PC-3 (cell line): ENCODE data around the gene SLC3A2. TPM values are rescaled to one million over a fixed set of nuclear protein-coding genes. Genes with fewer than 3 reads are reported as not detected.
"Not testable (repeated sequence)": the region's sequence is repeated elsewhere in the genome, so short reads cannot be mapped to it uniquely, and the experiment has no call there.

Experiments
- ATAC-seq: fragments of 200-7000 bp; cut with Tn5 transposase; 2 replicates; pipeline ENCODE4 v1.9.1; 2020; ENCODE audit warnings: mild to moderate bottlenecking, moderate library complexity
- BruUV-seq: library from RNA; stranded (reverse); fragments of 400-500 nt; replicated peaks from 2 replicates; lab custom pipeline; 2021; lab: Mats Ljungman, UMichigan
- CTCF ChIA-PET: fragments of 300-600 bp; sonication (Branson Sonifier 250); formaldehyde crosslinking; loops from one replicate; lab custom pipeline; 2022; ENCODE audit warnings: antibody characterized with exemption; lab: Charles Lee
- POLR2A ChIA-PET: fragments of 300-600 bp; sonication (Branson Sonifier 250); formaldehyde crosslinking; loops from one replicate; lab custom pipeline; 2022; ENCODE audit warnings: antibody characterized with exemption; ENCODE audit not compliant: unreplicated experiment; lab: Charles Lee
- DNase-seq: peaks from one replicate; pipeline ENCODE4 v3.0.0-alpha.2; 2015
- H2AFZ ChIP-seq: fragments of 300-600 bp; sonication (generic); 2 replicates; pipeline ENCODE4 v1.6.0; 2016; ENCODE audit warnings: antibody characterized with exemption, low read length
- H3F3A ChIP-seq: fragments of 300-600 bp; sonication (generic); one replicate; pipeline ENCODE4 v1.6.0; 2017; ENCODE audit warnings: antibody characterized with exemption, low read length, control low read depth, mild to moderate bottlenecking; ENCODE audit not compliant: unreplicated experiment
- H3K27ac ChIP-seq: fragments of 300-600 bp; sonication (generic); 2 replicates; pipeline ENCODE4 v1.5.1; 2016; ENCODE audit warnings: mild to moderate bottlenecking, low read length
- H3K27me3 ChIP-seq: fragments of 300-600 bp; sonication (generic); 2 replicates; pipeline ENCODE4 v1.6.1; 2016; ENCODE audit warnings: low read length, mixed read lengths
- H3K36me3 ChIP-seq: fragments of 300-600 bp; sonication (generic); 2 replicates; pipeline ENCODE4 v1.6.1; 2016; ENCODE audit warnings: low read depth, mixed run types, low read length, mixed read lengths
- H3K4me1 ChIP-seq: fragments of 300-600 bp; sonication (generic); 2 replicates; pipeline ENCODE4 v1.5.1; 2016; ENCODE audit warnings: low read length; ENCODE audit not compliant: insufficient read depth
- H3K4me2 ChIP-seq: fragments of 300-600 bp; sonication (generic); 2 replicates; pipeline ENCODE4 v1.6.0; 2016; ENCODE audit warnings: low read length
- H3K4me3 ChIP-seq: fragments of 300-600 bp; sonication (generic); 2 replicates; pipeline ENCODE4 v1.5.1; 2016; ENCODE audit warnings: mild to moderate bottlenecking, low read length, mixed read lengths
- H3K79me2 ChIP-seq: fragments of 300-600 bp; sonication (generic); 2 replicates; pipeline ENCODE4 v1.6.1; 2017; ENCODE audit warnings: low read length, mixed read lengths
- H3K9ac ChIP-seq: fragments of 300-600 bp; sonication (generic); 2 replicates; pipeline ENCODE4 v1.6.0; 2016; ENCODE audit warnings: mild to moderate bottlenecking, low read length
- H3K9me2 ChIP-seq: fragments of 300-600 bp; sonication (generic); replicated peaks from 2 replicates; pipeline ENCODE4 v1.6.1; 2016; ENCODE audit warnings: mixed run types, low read length, mixed read lengths
- H3K9me3 ChIP-seq: fragments of 300-600 bp; sonication (generic); 2 replicates; pipeline ENCODE4 v1.6.1; 2016; ENCODE audit warnings: low read length, mixed read lengths
- H4K20me1 ChIP-seq: fragments of 300-600 bp; sonication (generic); 2 replicates; pipeline ENCODE4 v1.6.1; 2016; ENCODE audit warnings: low read length, mixed read lengths
- CTCF ChIP-seq: fragments of 300-600 bp; sonication (generic); conservative IDR thresholded peaks from 2 replicates; pipeline ENCODE4 v1.5.1; 2017; ENCODE audit warnings: antibody characterized with exemption, low read depth, mild to moderate bottlenecking, low read length
- EZH2 ChIP-seq: fragments of 300-600 bp; sonication (generic); IDR thresholded peaks from one replicate; pipeline ENCODE4 v1.6.1; 2017; ENCODE audit warnings: antibody characterized with exemption, mild to moderate bottlenecking, low read length; ENCODE audit not compliant: unreplicated experiment
- EZH2phosphoT487 ChIP-seq: fragments of 300-600 bp; sonication (generic); IDR thresholded peaks from 2 replicates; pipeline ENCODE4 v1.6.1; 2018; ENCODE audit warnings: mild to moderate bottlenecking, antibody characterized with exemption, low read length, borderline replicate concordance
- intact Hi-C: fragments of 100-400 bp; cut with micrococcal nuclease; formaldehyde crosslinking; loops from 2 replicates; pipeline ENCODE4 v1.9.0; 2023
- total RNA-seq: library from RNA; depleted of rRNA; stranded (reverse); fragments of >200 nt; gene quantifications from 2 replicates; pipeline ENCODE4 v1.2.3, GENCODE V29; 2014

The SLC3A2 gene
- total RNA-seq, 1 experiment from 2014 or later: 243 TPM

DNA sequence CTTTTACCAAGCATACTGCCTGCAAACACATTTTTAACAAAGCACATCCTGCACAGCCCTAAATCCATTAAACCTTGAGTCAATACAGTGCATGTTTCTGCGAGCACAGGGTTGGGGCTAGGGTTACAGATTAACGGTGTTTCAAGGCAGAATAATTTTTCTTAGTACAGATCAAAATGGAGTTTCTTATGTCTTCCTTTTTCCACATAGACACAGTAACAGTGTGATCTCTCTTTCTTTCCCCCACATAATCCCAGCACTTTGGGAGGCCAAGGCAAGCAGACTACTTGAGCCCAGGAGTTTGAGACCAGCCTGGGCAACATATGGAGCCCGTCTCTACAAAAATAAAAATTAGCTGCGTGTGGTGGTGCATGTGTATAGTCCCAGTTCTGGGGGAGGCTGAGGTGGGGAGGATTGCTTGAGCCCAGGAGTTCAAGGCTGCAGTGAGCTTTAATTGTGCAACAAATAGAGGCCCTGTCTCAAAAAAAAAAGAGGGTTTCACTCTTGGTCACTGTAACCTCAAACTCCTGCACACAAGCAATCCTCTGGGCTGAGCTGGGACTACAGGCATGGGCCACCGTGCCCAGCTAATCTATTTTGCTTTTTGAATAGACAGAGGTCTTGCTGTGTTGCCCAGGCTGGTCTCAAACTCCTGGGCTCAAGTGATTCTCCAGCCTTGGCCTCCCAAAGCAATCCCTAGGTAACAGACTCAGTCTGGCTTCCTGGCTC is 19.7 kb upstream of the SLC3A2 start:
- Histone ChIP-seq H3K79me2 (peaks cover 92% of the 10 kb centered on the region), H2AFZ (no peak overlapping the region), H3K27me3 (no peaks in the 10 kb centered on the region), H3K4me2 (no peak overlapping the region), H3K36me3 (peaks cover 8% of the 10 kb centered on the region), H3K9me2 (no peaks in the 10 kb centered on the region), H3K9me3 (no peaks in the 10 kb centered on the region), H3K4me1 (peaks cover 13% of the 10 kb centered on the region), H3K27ac (no peak overlapping the region), H3F3A (no peaks in the 10 kb centered on the region), H3K4me3 (no peak overlapping the region), H3K9ac (no peak overlapping the region), H4K20me1 (peaks cover 18% of the 10 kb centered on the region)
- TF ChIP-seq CTCF: no peak
- no peak for TF ChIP-seq EZH2
- TF ChIP-seq EZH2phosphoT487: no peak
- DNase-seq: no peak
- intact Hi-C loops: no loop called here
- ChIA-PET CTCF (interaction anchor here (0.6 kb wide), 1 partner anchor 44 kb away, joined by 3 read pairs; no protein-coding TSS in a partner anchor), POLR2A (no interaction called here)
- ATAC-seq: no peak
- BruUV-seq: no TSS peak

- peaks cover 13% of the 10 kb centered on the region for H3K4me1 ChIP-seq
- POLR2A ChIA-PET, BruUV-seq, H3K9ac ChIP-seq, H3K9me3 ChIP-seq, H3F3A ChIP-seq, H3K27ac ChIP-seq, H2AFZ ChIP-seq, H3K9me2 ChIP-seq, H3K36me3 ChIP-seq, H3K4me3 ChIP-seq, ATAC-seq, H3K27me3 ChIP-seq, DNase-seq, H3K4me2 ChIP-seq: not testable (repeated sequence)
- intact Hi-C loops: loop anchor here (1.0 kb wide), 3 partner anchors 56 to 128 kb away; partner anchors contain the start of genes NXF1 and TMEM179B
- peaks cover 92% of the 10 kb centered on the region for H3K79me2 ChIP-seq
- CTCF ChIA-PET: interaction anchor here (0.6 kb wide), 5 partner anchors 19 to 270 kb away, joined by 3 to 15 read pairs (median 5); partner anchors contain the start of genes SLC3A2 and TUT1
- H4K20me1 ChIP-seq: peaks cover 18% of the 10 kb centered on the region
Measured at GRCh38 chr11:62861564-62862192, 19.0 kb upstream of the SLC3A2 start.

DNA sequence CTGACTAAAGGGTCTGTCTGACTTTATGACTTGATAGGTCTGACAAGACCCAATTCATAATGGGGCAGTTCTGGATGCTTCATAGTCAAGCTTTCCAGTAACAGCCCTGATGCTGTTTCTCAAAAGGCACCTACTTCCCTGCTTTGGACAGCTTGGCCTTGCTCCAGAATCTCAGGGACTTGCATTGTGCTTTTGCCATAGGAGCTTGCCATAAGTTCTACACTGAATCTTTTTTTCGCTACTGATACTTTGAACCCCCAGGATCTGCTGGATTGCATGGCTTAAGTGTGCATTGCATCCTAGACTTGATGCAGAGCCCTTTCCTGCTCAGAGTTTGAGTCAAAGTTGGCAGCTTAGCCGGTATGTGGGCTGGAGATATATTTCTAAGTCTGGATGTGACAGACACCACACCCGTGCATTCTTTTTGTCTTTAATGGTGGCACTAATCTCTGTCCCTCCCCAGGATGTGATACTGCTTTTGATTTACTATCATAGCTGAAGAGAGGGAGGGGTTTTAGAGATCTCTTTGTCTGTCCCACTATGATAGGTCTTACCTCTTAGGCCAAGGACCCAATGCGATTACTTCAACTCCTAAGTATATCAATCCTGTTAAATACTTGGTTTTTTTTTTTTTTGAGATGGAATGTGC is 16.9 kb upstream of the SLC3A2 start:
- POLR2A ChIA-PET: no interaction called here
- intact Hi-C loops: no loop called here

More for the DNA sequence above, 16.9 kb upstream of the SLC3A2 start:
- H3K4me3 ChIP-seq: no peak overlapping the region
- DNase-seq (no peak), ATAC-seq (no peak)
- no peaks in the 10 kb centered on the region for H3K9me2 ChIP-seq
- CTCF ChIA-PET: no interaction called here
- no peaks in the 10 kb centered on the region for H3F3A ChIP-seq
- TF ChIP-seq CTCF (no peak), EZH2phosphoT487 (no peak), EZH2 (no peak)
- H3K4me1 ChIP-seq: no peaks in the 10 kb centered on the region
- H3K36me3 ChIP-seq: peaks cover 10% of the 10 kb centered on the region
- H3K79me2 ChIP-seq: peaks cover 92% of the 10 kb centered on the region
- no peak overlapping the region for H2AFZ ChIP-seq
- H3K27me3 ChIP-seq: no peaks in the 10 kb centered on the region
- H3K27ac ChIP-seq: no peak overlapping the region
- peaks cover 18% of the 10 kb centered on the region for H4K20me1 ChIP-seq
- no TSS peak for BruUV-seq
- H3K9ac ChIP-seq: no peak overlapping the region
- no peaks in the 10 kb centered on the region for H3K9me3 ChIP-seq
- H3K4me2 ChIP-seq: no peak overlapping the region
